ENCODE results near the gene CDH1.

The CDH1 gene

GRCh38 chr16:68737046-68737729 lies at the start of gene CDH1:
TSS of gene CDH1 (plus strand) at chr16:68737292. CDS start at chr16:68737416, 124 bp downstream.
- no peak for TF ChIP-seq CTCF (IDR thresholded peaks at IDR 0.05; ENCODE audit: control insufficient read depth, extremely low read depth, insufficient read depth)
- peak within 1 kb of the TSS; percentile 93 for H3K4me3 ChIP-seq (ENCODE audit: low read depth, low read length)
- DNase-seq (ENCODE audit: low read depth), result peak; percentile 88

DNA sequence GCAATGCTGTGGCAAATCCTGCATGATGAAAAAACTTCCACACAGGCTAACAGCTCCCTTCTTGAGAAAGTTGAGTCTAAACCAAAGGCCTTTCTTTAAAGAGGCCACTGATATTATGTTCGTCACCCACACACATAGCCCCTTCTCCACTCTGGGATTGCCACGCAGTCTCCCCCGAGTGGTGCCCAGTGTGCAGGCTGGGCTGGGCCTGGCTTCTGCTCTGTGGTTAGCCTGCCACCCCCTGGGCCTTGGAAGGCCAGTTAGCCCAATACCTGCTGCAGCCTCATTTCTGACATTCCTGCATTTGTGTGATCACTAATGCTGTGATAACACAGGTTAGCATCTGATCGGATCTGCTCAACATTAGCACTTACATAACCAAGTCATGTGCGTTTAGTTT lies 47.2 kb upstream of the CDH1 start:
- H3K4me3 ChIP-seq (ENCODE audit: low read depth, low read length), result no peak overlapping the region
- TF ChIP-seq CTCF (IDR thresholded peaks at IDR 0.05; ENCODE audit: control insufficient read depth, extremely low read depth, insufficient read depth), result no peak
- DNase-seq (ENCODE audit: low read depth), result no peak

DNA sequence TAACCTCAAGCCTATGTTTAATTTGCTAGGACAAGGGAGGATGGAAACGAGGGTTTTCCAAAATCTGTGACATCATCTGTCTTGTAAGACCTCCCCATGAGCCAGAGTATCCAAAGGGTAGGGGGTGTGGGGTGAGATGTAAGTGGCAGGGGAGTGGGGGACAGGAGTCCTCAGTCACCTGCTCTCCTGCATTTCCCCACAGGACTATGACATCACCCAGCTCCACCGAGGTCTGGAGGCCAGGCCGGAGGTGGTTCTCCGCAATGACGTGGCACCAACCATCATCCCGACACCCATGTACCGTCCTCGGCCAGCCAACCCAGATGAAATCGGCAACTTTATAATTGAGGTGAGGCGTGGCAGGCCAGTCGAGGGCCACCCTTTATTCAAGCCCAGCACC lies 41.5 kb upstream of the CDH1 start:
- no peak for TF ChIP-seq CTCF (IDR thresholded peaks at IDR 0.05; ENCODE audit: control insufficient read depth, extremely low read depth, insufficient read depth)
- H3K4me3 ChIP-seq (ENCODE audit: low read depth, low read length), result no peak overlapping the region
- DNase-seq (ENCODE audit: low read depth), result no peak

DNA sequence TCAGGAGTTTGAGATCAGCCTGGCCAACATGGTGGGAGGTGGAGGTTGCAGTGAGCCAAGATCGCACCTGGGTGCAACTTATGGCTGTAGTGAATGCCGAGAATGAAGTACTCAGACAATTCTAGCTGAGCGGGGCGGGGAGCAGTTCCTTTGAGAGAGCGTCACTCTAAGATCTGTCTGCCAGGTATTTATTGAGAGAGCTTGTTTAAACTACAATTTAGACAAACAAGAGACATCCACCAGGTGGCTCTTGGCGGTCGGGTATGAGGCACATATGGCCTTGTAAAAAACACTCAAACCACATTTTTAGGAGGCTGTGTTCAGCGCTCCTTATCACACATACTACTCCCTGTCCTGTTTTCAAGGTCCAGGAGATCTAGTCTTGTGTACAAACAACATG lies 40.6 kb upstream of the CDH1 start:
- H3K4me3 ChIP-seq (ENCODE audit: low read depth, low read length), result no peak overlapping the region
- peak; percentile 64 for TF ChIP-seq CTCF (IDR thresholded peaks at IDR 0.05; ENCODE audit: control insufficient read depth, extremely low read depth, insufficient read depth)
- peak; percentile 92 for DNase-seq (ENCODE audit: low read depth)

DNA sequence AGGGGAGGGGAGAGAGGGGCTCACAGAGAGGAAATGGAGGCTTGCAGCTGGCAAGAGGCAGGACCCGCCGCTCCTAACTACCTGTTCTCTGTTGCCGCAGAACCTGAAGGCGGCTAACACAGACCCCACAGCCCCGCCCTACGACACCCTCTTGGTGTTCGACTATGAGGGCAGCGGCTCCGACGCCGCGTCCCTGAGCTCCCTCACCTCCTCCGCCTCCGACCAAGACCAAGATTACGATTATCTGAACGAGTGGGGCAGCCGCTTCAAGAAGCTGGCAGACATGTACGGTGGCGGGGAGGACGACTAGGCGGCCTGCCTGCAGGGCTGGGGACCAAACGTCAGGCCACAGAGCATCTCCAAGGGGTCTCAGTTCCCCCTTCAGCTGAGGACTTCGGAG lies 39.0 kb upstream of the CDH1 start:
- H3K4me3 ChIP-seq (ENCODE audit: low read depth, low read length), result no peak overlapping the region
- no peak for TF ChIP-seq CTCF (IDR thresholded peaks at IDR 0.05; ENCODE audit: control insufficient read depth, extremely low read depth, insufficient read depth)
- DNase-seq (ENCODE audit: low read depth), result no peak

GRCh38 chr16:68700120-68700519 lies 37.0 kb upstream of the CDH1 start:
- DNase-seq (ENCODE audit: low read depth), result no peak
- no peak overlapping the region for H3K4me3 ChIP-seq (ENCODE audit: low read depth, low read length)
- no peak for TF ChIP-seq CTCF (IDR thresholded peaks at IDR 0.05; ENCODE audit: control insufficient read depth, extremely low read depth, insufficient read depth)

DNA sequence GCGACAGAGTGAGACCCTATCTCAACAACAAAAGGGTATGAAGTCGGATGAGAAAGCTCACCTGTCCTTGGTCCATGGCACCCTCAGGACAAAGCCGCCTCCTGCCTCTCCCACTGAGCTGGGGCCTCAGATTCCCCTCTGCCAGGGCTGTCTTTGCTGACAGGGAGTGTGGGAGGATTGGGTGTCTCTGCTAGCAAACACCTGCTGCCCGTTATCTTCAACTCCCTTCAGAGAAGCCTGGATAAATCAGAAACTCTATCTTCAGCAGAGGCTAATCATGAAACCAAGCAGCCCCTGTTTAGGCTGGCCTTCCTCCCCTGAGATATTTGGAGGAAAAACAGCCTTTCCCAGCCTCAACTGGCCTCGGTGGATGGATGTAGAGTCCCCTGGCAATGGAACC lies 36.3 kb upstream of the CDH1 start:
- no peak overlapping the region for H3K4me3 ChIP-seq (ENCODE audit: low read depth, low read length)
- no peak for DNase-seq (ENCODE audit: low read depth)
- no peak for TF ChIP-seq CTCF (IDR thresholded peaks at IDR 0.05; ENCODE audit: control insufficient read depth, extremely low read depth, insufficient read depth)

Data from LNCaP clone FGC (cell line).